PC-9 (cell line): ENCODE measurements around the gene ELMO1. TPM values are rescaled to one million over a fixed set of nuclear protein-coding genes. Genes with fewer than 3 reads are reported as not detected.

Experiments used
- BruUV-seq: library from RNA; stranded (reverse); fragments of 400-500 nt; replicated peaks from 2 replicates; lab custom pipeline; 2021; lab: Mats Ljungman, UMichigan
- CTCF ChIA-PET: fragments of 300-600 bp; sonication (Branson Sonifier 250); formaldehyde crosslinking; loops from one replicate; lab custom pipeline; 2022; ENCODE audit warnings: antibody characterized with exemption; lab: Charles Lee
- POLR2A ChIA-PET: fragments of 300-600 bp; sonication (Branson Sonifier 250); formaldehyde crosslinking; loops from one replicate; lab custom pipeline; 2022; ENCODE audit warnings: antibody characterized with exemption; ENCODE audit not compliant: unreplicated experiment; lab: Charles Lee
- DNase-seq, 2 experiments: peaks; one replicate each; pipeline versions ENCODE4 v3.0.0 to v3.0.0-alpha.2; 2015 to 2022; ENCODE audit warnings: mixed read lengths in 1 of 2
- H2AFZ ChIP-seq: fragments of 200-600 bp; sonication (generic); 2 replicates; pipeline ENCODE4 v1.8.1; 2017; ENCODE audit warnings: antibody characterized with exemption
- H3F3A ChIP-seq: fragments of 200-600 bp; sonication (generic); 2 replicates; pipeline ENCODE4 v1.8.1; 2017; ENCODE audit warnings: antibody characterized with exemption, mild to moderate bottlenecking, low read depth; ENCODE audit not compliant: insufficient read depth
- H3K27ac ChIP-seq: fragments of 200-600 bp; sonication (generic); 2 replicates; pipeline ENCODE4 v1.6.1; 2016; ENCODE audit warnings: mixed run types
- H3K27me3 ChIP-seq: fragments of 200-600 bp; sonication (generic); 2 replicates; pipeline ENCODE4 v1.6.1; 2016; ENCODE audit warnings: low read depth, mixed run types; ENCODE audit not compliant: insufficient read depth
- H3K36me3 ChIP-seq: fragments of 200-600 bp; sonication (generic); 2 replicates; pipeline ENCODE4 v1.6.1; 2016; ENCODE audit warnings: low read depth, mixed run types
- H3K4me1 ChIP-seq: fragments of 200-600 bp; sonication (generic); replicated peaks from 2 replicates; pipeline ENCODE4 v1.6.1; 2016; ENCODE audit warnings: mixed run types; ENCODE audit not compliant: insufficient read depth
- H3K4me2 ChIP-seq: fragments of 200-600 bp; sonication (generic); 2 replicates; pipeline ENCODE4 v1.6.1; 2017; ENCODE audit warnings: mixed run types
- H3K4me3 ChIP-seq: fragments of 200-600 bp; sonication (generic); 2 replicates; pipeline ENCODE4 v1.6.1; 2016; ENCODE audit warnings: mixed run types
- H3K79me2 ChIP-seq: fragments of 200-600 bp; sonication (generic); 2 replicates; pipeline ENCODE4 v1.6.1; 2017; ENCODE audit warnings: low read depth, mixed run types
- H3K9me2 ChIP-seq: fragments of 200-600 bp; sonication (generic); 2 replicates; pipeline ENCODE4 v1.8.1; 2017; ENCODE audit warnings: mild to moderate bottlenecking; ENCODE audit not compliant: insufficient read depth
- H3K9me3 ChIP-seq: fragments of 200-600 bp; sonication (generic); 2 replicates; pipeline ENCODE4 v1.8.1; 2016; ENCODE audit warnings: low read depth; ENCODE audit not compliant: insufficient read depth
- H4K20me1 ChIP-seq: fragments of 200-600 bp; sonication (generic); 2 replicates; pipeline ENCODE4 v1.8.1; 2017; ENCODE audit not compliant: insufficient read depth
- CTCF ChIP-seq: fragments of 200-600 bp; sonication (generic); conservative IDR thresholded peaks from 2 replicates; pipeline ENCODE4 v1.6.1; 2017; ENCODE audit warnings: mixed run types, antibody characterized with exemption, mild to moderate bottlenecking, moderate library complexity
- EZH2 ChIP-seq: fragments of 200-600 bp; sonication (generic); IDR thresholded peaks from 2 replicates; pipeline ENCODE4 v1.8.0; 2017; ENCODE audit warnings: antibody characterized with exemption, low read depth
- intact Hi-C: fragments of 100-400 bp; cut with micrococcal nuclease; formaldehyde crosslinking; loops from one replicate; pipeline ENCODE4 v1.10.0; 2022; ENCODE audit not compliant: unreplicated experiment
- total RNA-seq: library from RNA; stranded (reverse); gene quantifications from 2 replicates; pipeline ENCODE4 v1.2.3, GENCODE V29; 2021

The ELMO1 gene
- total RNA-seq, 1 experiment from 2014 or later, result 4.8 TPM

GRCh38 chr7:37368540-37368939 is 80.1 kb downstream of the ELMO1 start:
- Histone ChIP-seq H3K4me3 (no peak overlapping the region), H3K4me1 (no peaks in the 10 kb centered on the region), H2AFZ (no peak overlapping the region), H4K20me1 (no peaks in the 10 kb centered on the region), H3K4me2 (no peak overlapping the region), H3K9me2 (no peaks in the 10 kb centered on the region), H3K9me3 (no peaks in the 10 kb centered on the region), H3K36me3 (no peaks in the 10 kb centered on the region), H3F3A (no peaks in the 10 kb centered on the region), H3K79me2 (no peaks in the 10 kb centered on the region), H3K27me3 (peaks cover 33% of the 10 kb centered on the region), H3K27ac (no peak overlapping the region)
- DNase-seq, result no peak
- BruUV-seq, result no TSS peak
- intact Hi-C loops, result no loop called here
- ChIA-PET CTCF (no interaction called here), POLR2A (no interaction called here)
- TF ChIP-seq CTCF (no peak), EZH2 (no peak)

- Histone ChIP-seq H3K9me3 (no peaks in the 10 kb centered on the region), H3K36me3 (no peaks in the 10 kb centered on the region)
Observed at GRCh38 chr7:37367010-37367409, 81.7 kb downstream of the ELMO1 start.

GRCh38 chr7:37366445-37366844 is 82.2 kb downstream of the ELMO1 start:
- H4K20me1 ChIP-seq, result no peaks in the 10 kb centered on the region
- H3K4me2 ChIP-seq, result no peak overlapping the region
- no peaks in the 10 kb centered on the region for H3K9me3 ChIP-seq
- no peaks in the 10 kb centered on the region for H3K4me1 ChIP-seq
- no peaks in the 10 kb centered on the region for H3K9me2 ChIP-seq
- intact Hi-C loops, result no loop called here
- H2AFZ ChIP-seq, result no peak overlapping the region
- no peaks in the 10 kb centered on the region for H3F3A ChIP-seq
- no TSS peak for BruUV-seq
- H3K79me2 ChIP-seq, result no peaks in the 10 kb centered on the region
- no peak for TF ChIP-seq EZH2
- TF ChIP-seq CTCF, result no peak
- no peak for DNase-seq
- H3K36me3 ChIP-seq, result no peaks in the 10 kb centered on the region
- no peak overlapping the region for H3K4me3 ChIP-seq
- ChIA-PET CTCF (no interaction called here), POLR2A (no interaction called here)
- peaks cover 23% of the 10 kb centered on the region for H3K27me3 ChIP-seq
- H3K27ac ChIP-seq, result no peak overlapping the region

More at GRCh38 chr7:37367010-37367409, 81.7 kb downstream of the ELMO1 start:
- Histone ChIP-seq H3F3A (no peaks in the 10 kb centered on the region), H3K27ac (no peak overlapping the region), H4K20me1 (no peaks in the 10 kb centered on the region), H3K9me2 (no peaks in the 10 kb centered on the region), H3K79me2 (no peaks in the 10 kb centered on the region), H3K27me3 (peaks cover 27% of the 10 kb centered on the region), H3K4me3 (no peak overlapping the region), H3K4me1 (no peaks in the 10 kb centered on the region), H3K4me2 (no peak overlapping the region), H2AFZ (no peak overlapping the region)
- CTCF ChIA-PET, result no interaction called here
- DNase-seq, result no peak
- POLR2A ChIA-PET, result no interaction called here
- TF ChIP-seq CTCF (no peak), EZH2 (no peak)
- intact Hi-C loops, result no loop called here
- BruUV-seq, result no TSS peak
